ENCODE results near the gene C16orf74.

DNA sequence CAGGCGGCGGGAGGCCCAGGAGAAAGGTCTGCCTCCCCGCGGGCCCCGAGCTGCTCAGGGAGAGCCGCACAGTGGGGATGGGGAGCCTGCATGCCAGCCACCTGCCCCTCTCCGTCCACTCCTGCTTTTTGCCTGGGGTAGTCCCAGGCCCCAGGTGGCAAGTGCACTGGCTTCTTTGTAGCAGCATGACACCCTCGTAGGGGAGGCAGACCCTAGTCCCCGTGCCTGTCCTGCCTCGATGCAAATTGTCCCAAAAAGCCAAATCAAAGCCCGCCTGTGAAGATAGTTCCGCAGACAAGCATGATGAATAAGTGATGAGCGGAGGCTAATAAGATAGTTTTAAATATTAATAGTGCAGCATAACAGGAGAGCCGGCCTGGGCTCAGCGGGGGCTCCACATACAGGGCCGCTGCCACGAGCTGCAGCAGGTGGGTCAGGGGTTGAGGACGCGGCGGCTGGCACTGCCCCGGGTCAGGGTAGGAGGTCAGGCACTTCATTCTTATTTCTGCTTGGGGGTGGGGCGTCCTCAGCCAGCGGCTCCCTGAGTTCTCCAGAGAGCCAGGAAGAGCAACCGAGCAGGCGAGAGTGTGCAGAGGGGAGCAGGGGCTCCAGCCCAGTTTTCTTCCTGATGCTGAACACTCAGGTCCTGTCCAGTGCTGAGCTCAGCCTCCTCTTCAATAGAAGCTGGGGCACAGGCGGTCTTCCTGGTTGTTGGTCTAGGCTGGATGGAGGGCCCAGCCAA lies 89.0 kb downstream of the C16orf74 start:
- TF ChIP-seq POLR2A (IDR thresholded peaks at IDR 0.05): no peak
- TF ChIP-seq, protein P1, sequence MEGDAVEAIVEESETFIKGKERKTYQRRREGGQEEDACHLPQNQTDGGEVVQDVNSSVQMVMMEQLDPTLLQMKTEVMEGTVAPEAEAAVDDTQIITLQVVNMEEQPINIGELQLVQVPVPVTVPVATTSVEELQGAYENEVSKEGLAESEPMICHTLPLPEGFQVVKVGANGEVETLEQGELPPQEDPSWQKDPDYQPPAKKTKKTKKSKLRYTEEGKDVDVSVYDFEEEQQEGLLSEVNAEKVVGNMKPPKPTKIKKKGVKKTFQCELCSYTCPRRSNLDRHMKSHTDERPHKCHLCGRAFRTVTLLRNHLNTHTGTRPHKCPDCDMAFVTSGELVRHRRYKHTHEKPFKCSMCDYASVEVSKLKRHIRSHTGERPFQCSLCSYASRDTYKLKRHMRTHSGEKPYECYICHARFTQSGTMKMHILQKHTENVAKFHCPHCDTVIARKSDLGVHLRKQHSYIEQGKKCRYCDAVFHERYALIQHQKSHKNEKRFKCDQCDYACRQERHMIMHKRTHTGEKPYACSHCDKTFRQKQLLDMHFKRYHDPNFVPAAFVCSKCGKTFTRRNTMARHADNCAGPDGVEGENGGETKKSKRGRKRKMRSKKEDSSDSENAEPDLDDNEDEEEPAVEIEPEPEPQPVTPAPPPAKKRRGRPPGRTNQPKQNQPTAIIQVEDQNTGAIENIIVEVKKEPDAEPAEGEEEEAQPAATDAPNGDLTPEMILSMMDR (IDR thresholded peaks at IDR 0.05): no peak
- no peak for TF ChIP-seq POLR2AphosphoS5 (IDR thresholded peaks at IDR 0.05)
